ENCODE results near the gene GTF3A. TPM values are rescaled to one million over a fixed set of nuclear protein-coding genes. Genes with fewer than 3 reads are reported as not detected.

GTF3A gene
- total and polyA plus RNA-seq, 2 of the 8 experiments (the other 6 are each of a cell fraction or from before 2014, with no cell fraction given): 41.6 to 96.5 TPM

- no peak overlapping the region for H3K56ac ChIP-seq (replicated peaks; ENCODE audit: insufficient read length, low read depth, low read length)
- no peak overlapping the region for H2BK15ac ChIP-seq (ENCODE audit: low read length)
- peaks cover 6 to 10% (median 8%) of the 10 kb centered on the region in 4 experiments; a peak in 6 of 7 replicates for H3K4me1 ChIP-seq (replicated peaks in 1 of 4; ENCODE audit: control insufficient read depth in 3 of 4, insufficient read depth in 4 of 4, low read length in 3 of 4)
- WGBS, 2 experiments (ENCODE audit: extremely low coverage in 1 of 2, insufficient coverage in 1 of 2, insufficient read length in 1 of 2, insufficient replicate concordance in 2 of 2, low coverage in 1 of 2, low lambda C conversion rate in 2 of 2, missing lambda C conversion rate in 1 of 2): 92% methylated on average over 3 of the region's 3 CpGs; no CpG with 5 or more reads in 1 of the 2 experiments
- H3K79me1 ChIP-seq (ENCODE audit: low read depth, low read length): no peaks in the 10 kb centered on the region
- H3K4me3 ChIP-seq (ENCODE audit: extremely low read depth in 1 of 4, insufficient read depth in 2 of 4, low read depth in 3 of 4, low read length in 4 of 4): no peak overlapping the region
- no peaks in the 10 kb centered on the region for H3K79me2 ChIP-seq (ENCODE audit: control insufficient read depth in 1 of 2, insufficient read depth in 2 of 2, low read length in 2 of 2)
- H4K8ac ChIP-seq (ENCODE audit: extremely low read depth, insufficient read depth, low read length): no peak overlapping the region
- no peaks in the 10 kb centered on the region for H3K23me2 ChIP-seq (ENCODE audit: low read depth, low read length)
- H3K4ac ChIP-seq (replicated peaks; ENCODE audit: insufficient read length, low read depth, low read length): no peak overlapping the region
- ChIA-PET POLR2A (ENCODE audit: partially characterized antibody) (interaction anchor here (0.7 kb wide), 1 partner anchor 15 kb away, joined by 3 read pairs; no protein-coding TSS in a partner anchor), CTCF (ENCODE audit: partially characterized antibody) (interaction anchor here (0.6 to 1.7 kb wide), 4 partner anchors 8 to 426 kb away, joined by 3 to 5 read pairs (median 4); no protein-coding TSS in a partner anchor)
- no peak for DNase-seq (ENCODE audit: low read depth in 1 of 2, low spot score in 2 of 2)
- H4K20me1 ChIP-seq (replicated peaks in 1 of 2; ENCODE audit: control insufficient read depth in 1 of 2, insufficient read depth in 2 of 2, low read length in 2 of 2): no peaks in the 10 kb centered on the region
- H2BK20ac ChIP-seq (ENCODE audit: low read length): no peak overlapping the region
- no peak overlapping the region for H2BK5ac ChIP-seq (ENCODE audit: low read depth, low read length)
- H2AFZ ChIP-seq (ENCODE audit: low read length): no peak overlapping the region
- H3K4me2 ChIP-seq (ENCODE audit: insufficient read depth in 1 of 2, low read depth in 2 of 2, low read length in 2 of 2): no peak overlapping the region
- H3K9me3 ChIP-seq (ENCODE audit: insufficient read depth in 2 of 2, low read depth in 1 of 2, low read length in 1 of 2): no peaks in the 10 kb centered on the region
- H3K23ac ChIP-seq (ENCODE audit: insufficient read length): no peak overlapping the region
- no peak overlapping the region for H2BK12ac ChIP-seq (ENCODE audit: low read depth, low read length)
- H4K5ac ChIP-seq (ENCODE audit: insufficient read length, low read depth, low read length): no peak overlapping the region
- H3K18ac ChIP-seq (ENCODE audit: extremely low read depth, low read length): no peak overlapping the region
- H3K9ac ChIP-seq (replicated peaks in 1 of 4; ENCODE audit: extremely low read depth in 1 of 4, low read depth in 3 of 4, low read length in 3 of 4): no peak overlapping the region
- no peak overlapping the region for H3K27ac ChIP-seq (ENCODE audit: low read depth, low read length)
- no peaks in the 10 kb centered on the region for H3K36me3 ChIP-seq (ENCODE audit: control insufficient read depth in 2 of 4, insufficient read depth in 4 of 4, low read length in 3 of 4)
- H2AK5ac ChIP-seq (ENCODE audit: low read depth, low read length): no peak overlapping the region
- no peaks in the 10 kb centered on the region for H3K27me3 ChIP-seq (replicated peaks in 1 of 4; ENCODE audit: control insufficient read depth in 3 of 4, extremely low read depth in 1 of 4, insufficient read depth in 3 of 4, low read length in 3 of 4)
- no peak overlapping the region for H4K91ac ChIP-seq (replicated peaks; ENCODE audit: insufficient read length, low read length)
- no peak for FAIRE-seq
- H3K14ac ChIP-seq (ENCODE audit: insufficient read length): no peak overlapping the region
- TF ChIP-seq FOSL1 (IDR thresholded peaks at IDR 0.05; ENCODE audit: insufficient read depth, low read depth, low read length) (no peak), GABPA (IDR thresholded peaks at IDR 0.05; ENCODE audit: borderline replicate concordance, insufficient read depth, low read length) (no peak), TAF7 (optimal IDR thresholded peaks at IDR 0.05; ENCODE audit: borderline replicate concordance, low read depth, low read length) (no peak), SIX5 (IDR thresholded peaks at IDR 0.05; ENCODE audit: low read depth, low read length) (no peak), TCF12 (IDR thresholded peaks at IDR 0.05; ENCODE audit: low read depth, low read length) (no peak), RNF2 (IDR thresholded peaks at IDR 0.05; ENCODE audit: borderline replicate concordance, low read depth, low read length, missing control alignments, poor library complexity, severe bottlenecking) (no peak)
- H2BK120ac ChIP-seq (replicated peaks; ENCODE audit: low read depth, low read length): no peak overlapping the region
These were observed 23.2 kb upstream of the GTF3A start for GRCh38 chr13:27401210-27401609.
